Measurements from ENCODE around the gene ITGA7. TPM values are rescaled to one million over a fixed set of nuclear protein-coding genes. Genes with fewer than 3 reads are reported as not detected.

Gene ITGA7
- total RNA-seq, 1 donor from 2014 or later = 87.4 TPM

DNA sequence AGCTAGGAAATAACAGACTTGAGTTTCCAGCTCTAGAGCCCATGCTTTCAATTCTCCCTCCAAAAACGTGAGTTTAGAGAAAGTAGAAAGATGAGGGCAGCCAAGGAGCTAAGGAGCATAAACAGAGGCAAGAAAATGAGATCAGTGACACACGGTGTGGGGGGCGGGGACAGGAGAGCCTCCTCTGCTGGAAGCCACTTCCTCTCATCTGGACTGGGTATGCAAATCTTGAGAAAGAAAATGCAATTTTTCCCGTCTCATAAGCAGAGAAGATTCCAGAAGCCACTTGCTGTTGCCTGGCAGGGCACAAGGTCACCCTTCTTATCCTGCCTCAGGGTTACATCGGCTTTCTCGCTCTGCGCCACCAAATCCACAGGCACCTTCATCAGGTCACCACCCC, 65.0 kb downstream of the ITGA7 start:
- no peak for DNase-seq

DNA sequence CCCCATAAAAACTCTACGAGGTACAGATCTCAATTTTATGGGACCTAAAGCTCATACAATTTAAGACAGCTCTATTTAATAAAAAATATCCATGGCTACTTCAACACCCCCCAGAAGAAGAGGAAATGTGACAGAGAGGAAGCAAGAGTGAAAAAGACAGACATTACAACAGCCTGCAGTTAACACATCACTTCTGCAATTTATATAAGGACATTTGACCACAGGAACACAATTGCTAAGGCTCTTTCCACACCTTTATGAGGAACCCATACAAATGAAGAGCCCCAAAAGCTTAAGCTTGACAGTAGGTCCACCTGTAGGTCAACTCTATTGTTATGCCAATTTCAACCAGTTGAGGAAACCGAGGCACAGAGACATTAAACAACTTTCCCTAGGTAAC, 65.4 kb downstream of the ITGA7 start:
- no peak for DNase-seq

DNA sequence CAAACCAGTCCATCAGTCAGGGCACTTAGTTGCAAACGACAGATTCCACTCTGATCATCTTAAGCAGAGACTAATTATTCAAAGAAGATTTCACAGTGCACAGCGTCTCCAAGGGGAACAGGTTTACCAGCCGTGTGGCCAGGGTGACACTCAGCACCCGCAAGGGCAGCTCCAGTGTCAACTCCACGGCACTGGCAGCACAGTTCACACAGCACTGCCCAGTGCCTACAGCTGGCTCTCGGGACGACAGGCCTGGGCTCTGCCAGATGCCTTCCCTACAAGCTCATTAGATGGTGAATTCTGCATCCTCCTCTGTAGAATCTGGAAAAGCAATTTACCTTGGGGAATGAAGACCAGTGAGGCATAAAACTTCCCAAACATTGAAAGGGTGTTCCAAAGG, 66.1 kb downstream of the ITGA7 start:
- no peak for DNase-seq

GRCh38 chr12:55637467-55637866, 70.2 kb downstream of the ITGA7 start:
- no peak for DNase-seq

- DNase-seq = no peak
Observed at GRCh38 chr12:55636853-55637252, 70.9 kb downstream of the ITGA7 start, which contains the start of gene OR10P1. Gene OR10P1 (plus strand): TSS chr12:55636892. CDS start chr12:55636892, 0 bp downstream.

- no peak for DNase-seq
Observed at GRCh38 chr12:55636116-55636655, 71.5 kb downstream of the ITGA7 start.

Small RNA genes lying within 50 kb of the gene (small RNA-seq; reads per million reads assigned to genes)
- gene AC009779.1 (ENCODE audit: low replicate concordance) (not detected), gene AC009779.5 (ENCODE audit: low replicate concordance) (not detected), gene RF00017 (ENCODE audit: low replicate concordance) (not detected)

Other genes with a start within 250 kb of the ITGA7 start
- not detected for gene OR6C70, start 237.8 kb downstream of the ITGA7 start, total RNA-seq
- gene OR6C68, start 215.5 kb downstream of the ITGA7 start, total RNA-seq = not detected
- gene OR6C4, start 158.3 kb downstream of the ITGA7 start, total RNA-seq = not detected
- not detected for gene OR2AP1, start 135.4 kb downstream of the ITGA7 start, total RNA-seq
- gene OR10P1, start 71.0 kb downstream of the ITGA7 start, total RNA-seq = not detected
- 47.4 TPM for gene BLOC1S1, start 8.1 kb upstream of the ITGA7 start, total RNA-seq
- gene RDH5, start 12.5 kb upstream of the ITGA7 start, total RNA-seq = 11.7 TPM
- 586 TPM for gene CD63, start 21.1 kb upstream of the ITGA7 start, total RNA-seq
- gene GDF11, start 35.2 kb upstream of the ITGA7 start, total RNA-seq = 3.0 TPM
- 57.3 TPM for gene SARNP, start 109.8 kb upstream of the ITGA7 start, total RNA-seq
- 13.3 TPM for gene ORMDL2, start 110.1 kb upstream of the ITGA7 start, total RNA-seq
- 19.5 TPM for gene DNAJC14, start 121.7 kb upstream of the ITGA7 start, total RNA-seq
- gene MMP19, start 135.0 kb upstream of the ITGA7 start, total RNA-seq = 18.2 TPM
- gene PYM1, start 220.0 kb upstream of the ITGA7 start, total RNA-seq = 21.0 TPM
- gene DGKA, start 223.3 kb upstream of the ITGA7 start, total RNA-seq = 41.4 TPM